Jurkat, Clone E6-1 (cell line): ENCODE measurements around the gene EDAR.
A peak's percentile ranks its signal among the peaks of the same experiment; 100 is the strongest.

Experiments used
- DNase-seq: peaks from one replicate; pipeline ENCODE4 v3.0.0-alpha.2; 2011; ENCODE audit warnings: low read depth, low spot score
- H3K4me3 ChIP-seq: 2 replicates; pipeline ENCODE4 v1.5.1; 2011; ENCODE audit warnings: mild to moderate bottlenecking, low read length, control low read depth, moderate library complexity

The EDAR gene

GRCh38 chr2:108896741-108897140, 92.3 kb downstream of the EDAR start:
- H3K4me3 ChIP-seq, result no peak overlapping the region
- DNase-seq, result no peak

GRCh38 chr2:108895188-108895587, 93.8 kb downstream of the EDAR start:
- H3K4me3 ChIP-seq, result no peak overlapping the region
- no peak for DNase-seq

- DNase-seq, result no peak
- no peak overlapping the region for H3K4me3 ChIP-seq
These were observed 94.3 kb downstream of the EDAR start for GRCh38 chr2:108894766-108895165.

GRCh38 chr2:108893277-108893676, 95.7 kb downstream of the EDAR start:
- no peak overlapping the region for H3K4me3 ChIP-seq
- DNase-seq, result no peak

- H3K4me3 ChIP-seq, result no peak overlapping the region
- DNase-seq, result no peak
These were observed 99.1 kb downstream of the EDAR start for GRCh38 chr2:108889907-108890306.

- H3K4me3 ChIP-seq, result no peak overlapping the region
- no peak for DNase-seq
These were observed 104.4 kb downstream of the EDAR start for GRCh38 chr2:108884619-108885018.

GRCh38 chr2:108878276-108878675, 110.7 kb downstream of the EDAR start:
- H3K4me3 ChIP-seq, result no peak overlapping the region
- no peak for DNase-seq

GRCh38 chr2:108877506-108877905, 111.5 kb downstream of the EDAR start:
- no peak overlapping the region for H3K4me3 ChIP-seq
- no peak for DNase-seq

- no peak overlapping the region for H3K4me3 ChIP-seq
- DNase-seq, result no peak
These were observed 118.9 kb downstream of the EDAR start for GRCh38 chr2:108870069-108870644.

GRCh38 chr2:108869542-108869941, 119.5 kb downstream of the EDAR start:
- no peak for DNase-seq
- no peak overlapping the region for H3K4me3 ChIP-seq

GRCh38 chr2:108868911-108869310, 120.1 kb downstream of the EDAR start:
- no peak overlapping the region for H3K4me3 ChIP-seq
- DNase-seq, result no peak

GRCh38 chr2:108866041-108866440, 123.0 kb downstream of the EDAR start:
- DNase-seq, result no peak
- no peak overlapping the region for H3K4me3 ChIP-seq

GRCh38 chr2:108858894-108859293, 130.1 kb downstream of the EDAR start:
- H3K4me3 ChIP-seq, result no peak overlapping the region
- no peak for DNase-seq

- peak; percentile 28 for DNase-seq
- H3K4me3 ChIP-seq, result no peak overlapping the region
These were observed 133.8 kb downstream of the EDAR start for GRCh38 chr2:108855194-108855593.

GRCh38 chr2:108854484-108854883, 134.5 kb downstream of the EDAR start:
- no peak overlapping the region for H3K4me3 ChIP-seq
- no peak for DNase-seq

- no peak overlapping the region for H3K4me3 ChIP-seq
These were observed 135.6 kb downstream of the EDAR start for GRCh38 chr2:108853421-108853820.

GRCh38 chr2:108852375-108852774, 136.6 kb downstream of the EDAR start:
- H3K4me3 ChIP-seq, result no peak overlapping the region
- DNase-seq, result no peak

More at GRCh38 chr2:108853421-108853820, 135.6 kb downstream of the EDAR start:
- DNase-seq, result no peak

GRCh38 chr2:108847000-108847399, 142.0 kb downstream of the EDAR start:
- H3K4me3 ChIP-seq, result no peak overlapping the region
- no peak for DNase-seq

- H3K4me3 ChIP-seq, result no peak overlapping the region
- DNase-seq, result no peak
These were observed 143.1 kb downstream of the EDAR start for GRCh38 chr2:108845923-108846322.
